ENCODE data around the gene SFT2D1. TPM values are rescaled to one million over a fixed set of nuclear protein-coding genes. Genes with fewer than 3 reads are reported as not detected.
"Not testable (repeated sequence)": the region's sequence is repeated elsewhere in the genome, so short reads cannot be mapped to it uniquely, and the experiment has no call there.

Gene SFT2D1
- total RNA-seq, 1 donor from 2014 or later, result 49.5 TPM

GRCh38 chr6:166348305-166348949, 6.1 kb upstream of the SFT2D1 start:
- Mint-ChIP-seq H3K4me3 (no peak overlapping the region), H3K27ac (no peak overlapping the region), H3K27me3 (no peaks in the 10 kb centered on the region), H3K36me3 (ENCODE audit: low read depth) (no peaks in the 10 kb centered on the region), H3K9me3 (peaks cover 8% of the 10 kb centered on the region), H3K4me1 (peaks cover 15% of the 10 kb centered on the region)
- CTCF ChIA-PET, result no interaction called here
- intact Hi-C loops (cut with micrococcal nuclease), result loop anchor here (10.0 kb wide), 1 partner anchor 806 kb away; the partner anchor contains the start of gene GPR31
- POLR2A ChIA-PET, result no interaction called here
- no peak for DNase-seq
- ATAC-seq (ENCODE audit: low read depth), result no peak
- TF ChIP-seq CTCF (IDR thresholded peaks at IDR 0.05), result no peak

GRCh38 chr6:166346965-166347364, 4.6 kb upstream of the SFT2D1 start:
- ChIA-PET CTCF (no interaction called here), POLR2A (no interaction called here)
- Mint-ChIP-seq H3K27me3 (no peaks in the 10 kb centered on the region), H3K9me3 (peaks cover 8% of the 10 kb centered on the region), H3K4me3 (no peak overlapping the region), H3K27ac (no peak overlapping the region), H3K36me3 (ENCODE audit: low read depth) (peaks cover 4% of the 10 kb centered on the region), H3K4me1 (peaks cover 15% of the 10 kb centered on the region)
- TF ChIP-seq CTCF (IDR thresholded peaks at IDR 0.05), result no peak
- no peak for ATAC-seq (ENCODE audit: low read depth)
- intact Hi-C loops (cut with micrococcal nuclease), result loop anchor here (10.0 kb wide), 1 partner anchor 808 kb away; the partner anchor contains the start of gene GPR31
- no peak for DNase-seq

- TF ChIP-seq CTCF (IDR thresholded peaks at IDR 0.05), result no peak
- ChIA-PET CTCF (no interaction called here), POLR2A (no interaction called here)
- peaks cover 14% of the 10 kb centered on the region for H3K4me1 Mint-ChIP-seq
- H3K9me3 Mint-ChIP-seq, result peaks cover 8% of the 10 kb centered on the region
- H3K4me3 Mint-ChIP-seq, result no peak overlapping the region
- ATAC-seq (ENCODE audit: low read depth), result no peak
- H3K27ac Mint-ChIP-seq, result no peak overlapping the region
- no peaks in the 10 kb centered on the region for H3K27me3 Mint-ChIP-seq
- no peak for DNase-seq
- intact Hi-C loops (cut with micrococcal nuclease), result loop anchor here (10.0 kb wide), 1 partner anchor 808 kb away; the partner anchor contains the start of gene GPR31
- peaks cover 7% of the 10 kb centered on the region for H3K36me3 Mint-ChIP-seq (ENCODE audit: low read depth)
Observed at GRCh38 chr6:166346449-166346848, 4.1 kb upstream of the SFT2D1 start.

- not testable (repeated sequence) for H3K27ac Mint-ChIP-seq
- intact Hi-C loops (cut with micrococcal nuclease), result loop anchor here (10.0 kb wide), 1 partner anchor 809 kb away; the partner anchor contains the start of gene GPR31
Observed at GRCh38 chr6:166345672-166346071, 3.3 kb upstream of the SFT2D1 start.

GRCh38 chr6:166344921-166345320, 2.6 kb upstream of the SFT2D1 start:
- H3K4me3 Mint-ChIP-seq; H3K9me3 Mint-ChIP-seq; DNase-seq; H3K36me3 Mint-ChIP-seq (ENCODE audit: low read depth); H3K27me3 Mint-ChIP-seq; ATAC-seq (ENCODE audit: low read depth); H3K27ac Mint-ChIP-seq: not testable (repeated sequence)
- ChIA-PET CTCF (interaction anchor here (1.0 kb wide), 1 partner anchor 37 kb away, joined by 3 read pairs; no protein-coding TSS in a partner anchor), POLR2A (interaction anchor here (4.6 kb wide), 1 partner anchor 36 kb away, joined by 33 read pairs; no protein-coding TSS in a partner anchor)
- intact Hi-C loops (cut with micrococcal nuclease), result loop anchor here (5.0 to 10.0 kb wide), 4 partner anchors 58 to 810 kb away; partner anchors contain the start of genes CEP43, GPR31 and RPS6KA2
- peaks cover 16% of the 10 kb centered on the region for H3K4me1 Mint-ChIP-seq

More at GRCh38 chr6:166345672-166346071, 3.3 kb upstream of the SFT2D1 start:
- not testable (repeated sequence) for H3K9me3 Mint-ChIP-seq; H3K27me3 Mint-ChIP-seq; H3K4me3 Mint-ChIP-seq; H3K36me3 Mint-ChIP-seq (ENCODE audit: low read depth); ATAC-seq (ENCODE audit: low read depth); DNase-seq
- CTCF ChIA-PET, result interaction anchor here (1.0 kb wide), 1 partner anchor 36 kb away, joined by 3 read pairs; no protein-coding TSS in a partner anchor
- H3K4me1 Mint-ChIP-seq, result peaks cover 16% of the 10 kb centered on the region
- POLR2A ChIA-PET, result interaction anchor here (4.6 kb wide), 1 partner anchor 36 kb away, joined by 33 read pairs; no protein-coding TSS in a partner anchor

GRCh38 chr6:166344240-166344639, 1.9 kb upstream of the SFT2D1 start:
- intact Hi-C loops (cut with micrococcal nuclease), result loop anchor here (5.0 to 10.0 kb wide), 4 partner anchors 57 to 811 kb away; partner anchors contain the start of genes CEP43, GPR31 and RPS6KA2
- Mint-ChIP-seq H3K9me3 (peaks cover 1% of the 10 kb centered on the region), H3K27me3 (no peaks in the 10 kb centered on the region), H3K36me3 (ENCODE audit: low read depth) (peaks cover 7% of the 10 kb centered on the region), H3K27ac (no peak overlapping the region), H3K4me1 (peaks cover 16% of the 10 kb centered on the region), H3K4me3 (no peak overlapping the region)
- ATAC-seq (ENCODE audit: low read depth), result no peak
- DNase-seq, result no peak
- POLR2A ChIA-PET, result interaction anchor here (4.6 kb wide), 1 partner anchor 37 kb away, joined by 33 read pairs; no protein-coding TSS in a partner anchor
- CTCF ChIA-PET, result interaction anchor here (3.2 kb wide), 1 partner anchor 37 kb away, joined by 16 read pairs; no protein-coding TSS in a partner anchor
- no peak for TF ChIP-seq CTCF (IDR thresholded peaks at IDR 0.05)

Data from activated B cell treated with CpG ODN at 0.5 μM for 24 hours (primary cell).